ENCODE measurements around the gene IMPG1. TPM values are rescaled to one million over a fixed set of nuclear protein-coding genes. Genes with fewer than 3 reads are reported as not detected.

The IMPG1 gene
- total RNA-seq, 1 experiment from 2014 or later: not detected

- Histone ChIP-seq H3K23me2 (ENCODE audit: insufficient read length, low read depth, low read length, poor library complexity, severe bottlenecking) (no peaks in the 10 kb centered on the region), H3K4me1 (ENCODE audit: insufficient read depth, low read length) (no peaks in the 10 kb centered on the region), H4K20me1 (ENCODE audit: control insufficient read depth, insufficient read depth, insufficient read length) (no peaks in the 10 kb centered on the region), H2BK120ac (ENCODE audit: low read depth, low read length, poor library complexity, severe bottlenecking) (no peak overlapping the region), H2BK12ac (ENCODE audit: insufficient read length, low read depth, low read length) (no peak overlapping the region), H3K27me3 (ENCODE audit: insufficient read depth, low read length) (no peaks in the 10 kb centered on the region), H4K8ac (replicated peaks; ENCODE audit: insufficient read length, low read depth, low read length) (no peak overlapping the region), H3K4me2 (ENCODE audit: insufficient read depth, insufficient read length, low read length) (no peak overlapping the region), H3K18ac (ENCODE audit: insufficient read length, low read depth, low read length) (no peak overlapping the region), H3K9ac (ENCODE audit: extremely low read depth, insufficient read length, low read length) (no peak overlapping the region), H4K91ac (ENCODE audit: insufficient read length, low read depth, low read length) (no peak overlapping the region), H3K79me2 (ENCODE audit: insufficient read depth, low read length) (no peaks in the 10 kb centered on the region), H2BK15ac (ENCODE audit: low read depth, low read length) (no peak overlapping the region), H3K27ac (ENCODE audit: insufficient read length, low read depth, low read length) (no peak overlapping the region), H4K5ac (ENCODE audit: insufficient read length, low read depth, low read length) (no peak overlapping the region), H3K23ac (ENCODE audit: insufficient read length, low read depth, low read length) (no peak overlapping the region), H2AFZ (ENCODE audit: low read length) (no peak overlapping the region), H3T11ph (ENCODE audit: low read length) (no peak overlapping the region), H2BK5ac (ENCODE audit: insufficient read length, low read length) (no peak overlapping the region), H3K9me3 (ENCODE audit: control insufficient read depth, low read depth, low read length) (no peaks in the 10 kb centered on the region), H3K56ac (ENCODE audit: insufficient read length, low read depth, low read length) (no peak overlapping the region), H3K79me1 (ENCODE audit: insufficient read depth, low read depth, low read length, poor library complexity, severe bottlenecking) (no peaks in the 10 kb centered on the region), H3K4ac (ENCODE audit: low read depth, low read length) (no peak overlapping the region), H2AK5ac (ENCODE audit: insufficient read length, low read length) (no peak overlapping the region), H2BK20ac (ENCODE audit: low read depth, low read length, poor library complexity, severe bottlenecking) (no peak overlapping the region), H3K14ac (ENCODE audit: insufficient read depth, low read length) (no peak overlapping the region)
- Mint-ChIP-seq H3K36me3 (ENCODE audit: insufficient read depth in 1 of 3, low read depth in 3 of 3) (no peaks in the 10 kb centered on the region), H3K4me3 (no peak overlapping the region), H3K27ac (no peak overlapping the region), H3K27me3 (ENCODE audit: low read depth) (no peaks in the 10 kb centered on the region; the same call in 1 of the 2 replicates), H3K4me1 (no peaks in the 10 kb centered on the region), H3K9me3 (no peaks in the 10 kb centered on the region)
- no CpG with 5 or more reads among the region's 4 CpGs for WGBS (ENCODE audit: extremely low coverage, insufficient read length, low lambda C conversion rate)
- no peak for DNase-seq
- no peak for TF ChIP-seq CTCF (conservative IDR thresholded peaks at IDR 0.05)
Observed at GRCh38 chr6:75975904-75976303, 96.6 kb downstream of the IMPG1 start.
